K562 treated with DMSO at 1 percent for 4 hours (cell line): ENCODE results near the gene USP47. TPM values are rescaled to one million over a fixed set of nuclear protein-coding genes. Genes with fewer than 3 reads are reported as not detected.

ENCODE experiments used
- total RNA-seq: library from RNA; unstranded; fragments of 300-600 nt; gene quantifications from 2 replicates; pipeline ENCODE4 v1.2.3, GENCODE V29; 2022; ENCODE audit not compliant: insufficient read depth

USP47 gene
- 35.4 and 36.0 TPM in 2 replicates for total RNA-seq

DNA sequence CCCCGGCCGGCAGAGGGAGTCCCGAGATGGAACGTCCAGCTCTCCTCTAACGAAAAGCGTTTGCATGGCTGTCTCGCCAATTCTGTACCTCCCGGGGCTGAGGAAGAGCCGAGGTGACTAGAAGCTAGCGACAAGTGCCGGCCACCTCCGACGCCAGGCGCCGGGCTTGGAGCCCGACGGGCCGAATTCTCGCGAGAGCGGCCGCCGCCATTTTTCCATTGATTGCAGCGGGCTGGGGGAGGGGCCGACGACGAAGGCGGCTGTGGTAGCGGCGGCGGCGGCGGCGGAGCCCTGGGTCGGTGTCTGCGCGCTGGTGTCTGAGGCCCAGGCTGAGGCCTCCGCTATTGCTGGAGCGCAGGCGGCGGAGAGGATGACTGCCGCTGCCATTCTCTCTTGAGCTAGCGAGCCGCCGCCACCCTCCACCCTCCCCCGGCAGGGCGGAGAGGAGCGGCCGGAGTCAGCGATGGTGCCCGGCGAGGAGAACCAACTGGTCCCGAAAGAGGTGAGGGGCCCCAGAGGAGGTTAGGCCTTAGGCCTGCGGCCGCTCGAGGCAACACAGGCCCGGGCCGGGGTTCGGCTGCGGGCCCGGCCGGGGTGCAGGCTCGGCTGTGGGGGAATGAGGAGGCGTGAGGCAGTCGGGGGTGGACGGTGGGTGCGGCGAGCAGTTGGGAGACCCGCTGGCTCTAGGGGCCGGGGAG is at the start of gene USP47:
Gene USP47 (plus strand): TSS at position 250 of the 698 bp plus-strand sequence. CDS start 214 bp downstream, at position 464.

GRCh38 chr11:12007769-12008737 is 166.3 kb downstream of the USP47 start, which contains the start of gene DKK3:
DKK3 (minus strand) TSS chr11:12008626; CDS start chr11:12008582, 44 bp downstream.

Other genes with a start within 250 kb of the USP47 start
- 0.24 TPM in 1 of 2 replicates, not detected in the other for gene GALNT18, start 220.0 kb upstream of the USP47 start, total RNA-seq
- gene DKK3, start 166.7 kb downstream of the USP47 start, total RNA-seq: not detected in 2 replicates